IPS-15b (cell line): ENCODE data around the gene TIGD6.
"Not testable (repeated sequence)": the region's sequence is repeated elsewhere in the genome, so short reads cannot be mapped to it uniquely, and the experiment has no call there.

Source experiments
- H3K27me3 ChIP-seq: one replicate; pipeline ENCODE4 v1.6.1; 2013; ENCODE audit warnings: low read length; ENCODE audit not compliant: control insufficient read depth, insufficient read depth
- H3K36me3 ChIP-seq: one replicate; pipeline ENCODE4 v1.6.1; 2013; ENCODE audit warnings: low read length; ENCODE audit not compliant: control insufficient read depth, insufficient read depth
- H3K4me1 ChIP-seq: one replicate; pipeline ENCODE4 v1.6.1; 2013; ENCODE audit warnings: mild to moderate bottlenecking, low read length; ENCODE audit not compliant: control insufficient read depth, insufficient read depth
- H3K4me3 ChIP-seq: one replicate; pipeline ENCODE4 v1.5.1; 2013; ENCODE audit warnings: low read depth, low read length
- H3K9ac ChIP-seq: one replicate; pipeline ENCODE4 v1.6.1; 2013; ENCODE audit warnings: low read depth, mild to moderate bottlenecking, low read length
- H3K9me3 ChIP-seq: one replicate; pipeline ENCODE4 v1.6.1; 2013; ENCODE audit warnings: mild to moderate bottlenecking, low read length; ENCODE audit not compliant: control insufficient read depth, insufficient read depth

Gene TIGD6

DNA sequence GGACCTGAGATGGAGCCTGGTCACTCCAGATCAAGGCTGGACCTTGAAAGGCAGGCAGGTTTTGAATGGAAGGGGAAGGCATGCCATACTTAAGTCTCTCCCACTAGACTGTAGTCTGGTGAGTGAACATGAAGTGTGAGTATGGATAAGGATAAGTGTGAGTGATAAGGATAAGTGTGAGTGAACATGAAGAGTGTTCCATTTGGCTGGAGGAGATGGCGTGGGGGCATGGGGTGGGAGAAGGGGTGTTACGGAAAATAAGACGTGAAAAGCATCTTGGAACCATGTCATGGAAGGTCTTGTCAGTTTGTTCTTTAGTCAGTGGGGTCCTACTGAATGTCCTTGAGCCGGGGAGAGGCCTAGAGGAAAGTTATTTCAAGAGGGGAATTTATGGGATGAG is 32.9 kb upstream of the TIGD6 start:
- Histone ChIP-seq H3K9me3 (no peaks in the 10 kb centered on the region), H3K4me3 (no peak overlapping the region), H3K36me3 (peaks cover 16% of the 10 kb centered on the region), H3K27me3 (no peaks in the 10 kb centered on the region), H3K9ac (no peak overlapping the region), H3K4me1 (no peaks in the 10 kb centered on the region)

DNA sequence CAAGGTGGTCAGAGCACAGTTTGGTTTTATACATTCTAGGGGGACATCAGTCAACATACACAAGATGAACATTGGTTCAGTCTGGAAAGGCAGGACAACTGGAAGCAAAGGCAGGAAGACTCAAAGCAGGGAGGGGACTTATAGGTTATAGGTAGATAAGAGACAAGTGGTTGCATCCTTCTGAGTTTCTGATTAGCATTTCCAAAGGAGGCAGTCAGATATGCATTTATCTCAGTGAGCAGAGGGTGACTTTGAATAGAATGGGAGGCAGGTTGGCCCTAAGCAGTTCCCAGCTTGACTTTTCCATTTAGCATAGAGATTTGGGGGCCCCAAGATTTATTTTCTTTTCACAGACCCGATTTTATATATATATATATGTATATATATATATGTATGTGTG is 27.6 kb upstream of the TIGD6 start:
- H3K36me3 ChIP-seq, result peaks cover 30% of the 10 kb centered on the region
- H3K4me3 ChIP-seq, H3K27me3 ChIP-seq, H3K4me1 ChIP-seq, H3K9me3 ChIP-seq, H3K9ac ChIP-seq: not testable (repeated sequence)

DNA sequence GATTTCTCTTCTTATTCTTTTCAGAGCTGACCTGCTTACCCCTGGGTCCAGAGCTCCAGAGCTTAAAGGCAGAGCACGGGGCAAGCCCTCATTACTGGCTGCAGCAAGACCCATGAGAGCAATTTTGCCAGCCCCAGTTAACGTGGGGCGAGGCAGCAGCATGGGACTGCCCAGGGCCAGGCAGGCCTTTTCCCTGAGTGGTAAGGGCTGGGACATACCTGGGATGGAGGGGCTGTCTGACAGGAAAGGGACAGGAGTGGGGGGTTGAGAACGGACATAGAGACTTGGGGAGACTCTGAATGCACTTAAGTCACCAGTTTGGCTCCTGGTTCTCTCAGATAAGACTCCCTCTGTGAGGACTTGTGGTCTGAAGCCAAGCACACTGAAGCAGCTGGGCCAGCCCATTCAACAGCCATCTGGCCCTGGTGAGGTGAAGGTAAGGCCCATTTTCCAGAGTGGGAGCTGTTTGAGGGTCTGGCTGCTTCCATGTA is 26.3 kb upstream of the TIGD6 start:
- no peaks in the 10 kb centered on the region for H3K9me3 ChIP-seq
- peaks cover 26% of the 10 kb centered on the region for H3K36me3 ChIP-seq
- no peak overlapping the region for H3K9ac ChIP-seq
- no peaks in the 10 kb centered on the region for H3K4me1 ChIP-seq
- H3K27me3 ChIP-seq, result no peaks in the 10 kb centered on the region
- no peak overlapping the region for H3K4me3 ChIP-seq

DNA sequence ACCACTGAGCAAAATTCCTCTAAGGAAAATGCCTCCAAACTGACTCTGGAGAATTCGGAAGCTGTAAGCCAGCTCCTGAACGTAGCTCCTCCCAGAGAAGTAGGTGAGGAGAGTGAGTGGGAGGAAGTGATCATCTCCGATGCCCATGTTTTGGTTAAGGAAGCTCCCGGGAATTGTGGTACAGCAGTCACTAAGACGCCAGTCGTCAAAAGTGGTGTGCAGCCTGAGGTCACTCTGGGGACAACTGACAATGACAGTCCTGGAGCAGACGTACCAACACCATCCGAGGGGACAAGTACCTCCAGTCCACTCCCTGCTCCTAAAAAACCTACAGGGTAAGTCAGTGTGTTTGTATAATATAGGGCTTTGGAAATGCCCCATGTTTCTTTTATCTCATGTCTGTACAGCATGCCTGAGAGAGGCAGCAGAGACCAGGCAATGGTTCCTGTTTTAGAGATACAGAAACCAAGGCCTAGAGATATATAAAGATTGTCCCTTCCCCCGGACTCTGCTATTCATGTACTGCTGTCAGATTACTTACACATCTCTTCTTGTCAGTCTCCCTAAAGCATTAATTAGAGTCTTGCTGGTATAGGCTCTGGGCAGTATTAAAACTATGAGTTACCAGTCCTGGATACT is 24.0 kb upstream of the TIGD6 start:
- Histone ChIP-seq H3K9me3 (no peaks in the 10 kb centered on the region), H3K9ac (no peak overlapping the region), H3K27me3 (no peaks in the 10 kb centered on the region), H3K4me3 (no peak overlapping the region), H3K36me3 (peaks cover 22% of the 10 kb centered on the region), H3K4me1 (no peaks in the 10 kb centered on the region)

DNA sequence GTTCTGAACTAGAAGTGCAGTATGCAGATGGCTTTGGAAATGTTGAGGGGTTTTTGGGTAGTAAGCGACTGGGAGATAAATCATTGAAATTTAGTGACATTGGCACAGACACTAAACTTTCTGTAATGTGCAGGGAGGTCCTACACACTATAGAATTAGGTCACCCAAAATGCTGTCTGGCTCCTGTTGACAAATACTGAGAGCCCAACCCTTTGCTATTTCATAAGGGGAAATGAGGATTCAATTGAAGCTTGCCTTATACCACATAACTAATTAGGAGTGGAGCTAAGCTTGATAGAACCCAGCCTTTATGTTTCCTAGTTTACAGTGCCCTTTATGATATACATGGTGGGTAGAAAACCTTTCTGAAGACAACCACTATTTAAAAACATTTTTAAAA is 22.7 kb upstream of the TIGD6 start:
- peaks cover 25% of the 10 kb centered on the region for H3K36me3 ChIP-seq
- no peaks in the 10 kb centered on the region for H3K4me1 ChIP-seq
- no peaks in the 10 kb centered on the region for H3K27me3 ChIP-seq
- no peaks in the 10 kb centered on the region for H3K9me3 ChIP-seq
- no peak overlapping the region for H3K4me3 ChIP-seq
- no peak overlapping the region for H3K9ac ChIP-seq

DNA sequence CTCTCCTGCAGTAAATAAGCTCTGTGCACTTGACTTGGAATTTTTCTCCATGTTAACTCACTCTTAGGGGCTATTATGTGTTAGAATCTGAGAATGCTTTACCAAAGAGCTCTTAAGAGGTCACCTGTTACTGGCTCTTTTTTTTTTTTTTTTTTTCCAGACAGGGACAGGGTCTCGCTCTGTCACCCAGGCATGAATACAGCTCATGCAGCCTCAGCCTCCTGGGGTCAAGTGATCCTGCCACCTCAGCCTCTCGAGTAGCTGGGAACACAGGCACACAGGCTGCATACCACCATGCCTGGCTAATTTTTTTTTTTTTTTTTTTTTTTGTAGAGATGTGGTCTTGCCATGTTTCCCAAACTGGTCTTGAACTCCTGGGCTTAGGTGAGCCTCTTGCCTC is 22.2 kb upstream of the TIGD6 start:
- H3K4me1 ChIP-seq, result no peaks in the 10 kb centered on the region

DNA sequence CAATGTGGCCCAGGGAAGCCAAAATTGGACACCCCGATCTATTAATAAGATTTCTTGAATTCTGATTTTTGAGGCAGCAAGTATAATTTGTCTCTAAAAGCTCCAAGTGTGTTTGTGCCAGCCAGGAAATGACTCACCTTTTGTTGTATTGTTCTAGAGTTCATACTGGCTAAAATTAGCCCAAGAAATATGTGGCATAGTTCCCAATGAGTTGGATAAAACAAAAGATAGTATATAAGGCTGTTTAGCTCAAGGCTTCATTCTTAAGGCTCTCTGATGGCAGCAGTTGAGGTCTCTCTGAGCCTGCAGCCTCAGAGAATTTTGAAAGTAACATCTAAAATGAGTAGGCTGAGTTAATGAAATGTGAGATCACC is 21.7 kb upstream of the TIGD6 start:
- no peak overlapping the region for H3K4me3 ChIP-seq
- no peak overlapping the region for H3K9ac ChIP-seq
- no peaks in the 10 kb centered on the region for H3K9me3 ChIP-seq
- no peaks in the 10 kb centered on the region for H3K4me1 ChIP-seq
- H3K36me3 ChIP-seq, result peaks cover 24% of the 10 kb centered on the region
- no peaks in the 10 kb centered on the region for H3K27me3 ChIP-seq

More for the DNA sequence above, 22.2 kb upstream of the TIGD6 start:
- peaks cover 25% of the 10 kb centered on the region for H3K36me3 ChIP-seq
- no peak overlapping the region for H3K4me3 ChIP-seq
- H3K27me3 ChIP-seq, result no peaks in the 10 kb centered on the region
- no peak overlapping the region for H3K9ac ChIP-seq
- no peaks in the 10 kb centered on the region for H3K9me3 ChIP-seq

DNA sequence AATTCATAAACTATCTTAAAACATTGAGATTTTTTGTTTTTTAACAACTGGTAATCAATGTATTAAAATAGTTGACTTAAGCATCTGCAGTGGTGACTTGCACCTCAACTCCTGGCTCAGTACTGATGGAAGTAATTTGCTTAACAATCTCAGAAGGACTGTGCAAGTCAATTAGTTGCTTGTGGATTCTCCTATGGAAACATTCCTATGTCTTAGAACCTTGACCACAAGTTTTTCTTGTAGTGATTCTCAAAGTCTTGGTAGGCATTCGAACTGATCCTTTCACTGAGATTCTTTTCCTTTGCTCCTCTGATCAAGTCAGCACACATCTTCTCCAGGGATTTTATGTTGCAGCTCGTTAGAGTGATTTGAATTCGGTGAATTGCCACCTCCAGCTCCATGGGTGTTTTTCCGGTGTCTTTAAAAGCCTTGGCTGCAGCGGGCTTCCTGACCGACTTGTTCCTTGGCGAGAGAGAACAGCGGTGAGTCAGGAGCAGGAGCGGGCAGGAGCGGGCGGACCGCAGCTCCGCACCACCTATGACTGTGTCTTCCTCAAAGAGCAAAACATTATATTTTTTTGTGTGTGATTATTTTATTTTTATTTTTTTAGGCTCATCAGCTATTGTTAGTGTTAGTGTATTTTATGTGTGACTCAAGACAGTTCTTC is 21.2 kb upstream of the TIGD6 start:
- Histone ChIP-seq H3K4me3 (no peak overlapping the region), H3K4me1 (no peaks in the 10 kb centered on the region), H3K36me3 (peaks cover 19% of the 10 kb centered on the region), H3K27me3 (no peaks in the 10 kb centered on the region), H3K9me3 (no peaks in the 10 kb centered on the region), H3K9ac (no peak overlapping the region)

DNA sequence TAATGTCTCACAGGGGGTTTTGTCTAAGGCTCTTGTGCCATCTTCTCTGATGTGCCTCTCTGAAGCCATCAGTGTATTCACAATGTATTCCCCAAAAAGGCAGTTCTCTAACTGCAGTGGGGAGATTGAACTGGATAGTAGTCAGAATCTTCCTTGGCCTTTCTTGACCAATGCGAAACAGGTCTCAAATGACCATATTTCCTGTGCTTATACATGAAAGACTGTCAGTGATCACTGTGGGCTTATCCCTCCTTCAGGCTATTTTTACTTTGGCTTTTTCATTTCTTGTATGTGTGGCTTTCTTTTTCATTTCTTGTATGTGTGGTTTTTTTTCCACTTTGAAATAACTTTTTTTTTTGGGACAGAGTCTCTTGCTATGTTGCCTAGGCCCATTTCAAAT is 19.8 kb upstream of the TIGD6 start:
- no peaks in the 10 kb centered on the region for H3K27me3 ChIP-seq
- peaks cover 17% of the 10 kb centered on the region for H3K36me3 ChIP-seq
- H3K4me3 ChIP-seq, result no peak overlapping the region
- H3K4me1 ChIP-seq, result no peaks in the 10 kb centered on the region
- H3K9ac ChIP-seq, result no peak overlapping the region
- no peaks in the 10 kb centered on the region for H3K9me3 ChIP-seq

DNA sequence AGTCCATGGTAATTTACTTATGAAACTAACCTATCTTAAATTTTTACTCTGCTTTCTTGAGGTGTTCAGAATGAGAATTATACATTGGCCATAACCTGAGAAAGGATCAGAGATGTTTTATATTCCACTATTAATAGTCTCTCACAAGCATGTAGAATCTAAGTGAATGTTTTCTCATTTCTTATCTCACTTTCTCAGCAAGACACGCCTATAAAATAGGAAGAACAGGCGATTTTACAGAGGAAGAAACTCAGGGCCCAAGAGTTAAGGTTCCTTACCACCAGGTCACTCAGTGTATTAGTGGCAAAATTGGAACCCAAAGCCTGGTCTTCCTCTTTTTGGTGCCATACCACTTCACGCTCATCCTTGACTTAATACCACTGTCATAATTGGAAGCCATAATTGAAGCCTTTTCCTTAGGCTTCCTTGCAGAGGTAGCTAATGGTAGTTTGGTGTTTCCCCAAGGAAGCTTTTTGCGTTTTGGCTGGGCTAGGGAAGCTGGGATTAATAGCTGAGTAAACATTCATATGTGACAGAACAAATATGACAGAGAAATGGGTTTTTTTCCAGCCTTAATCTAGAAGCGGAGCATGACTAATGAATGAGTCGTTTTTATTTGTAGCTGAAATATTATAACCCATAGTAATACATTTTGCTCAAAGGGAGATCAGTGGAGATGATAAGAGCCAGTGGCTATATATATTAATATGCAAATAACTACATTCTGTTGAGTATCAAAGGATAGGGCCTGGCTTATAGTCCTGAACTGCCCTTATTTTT is 17.0 kb upstream of the TIGD6 start:
- no peak overlapping the region for H3K4me3 ChIP-seq
- peaks cover 3% of the 10 kb centered on the region for H3K9me3 ChIP-seq
- no peaks in the 10 kb centered on the region for H3K4me1 ChIP-seq
- no peak overlapping the region for H3K9ac ChIP-seq
- no peaks in the 10 kb centered on the region for H3K27me3 ChIP-seq
- peaks cover 17% of the 10 kb centered on the region for H3K36me3 ChIP-seq

DNA sequence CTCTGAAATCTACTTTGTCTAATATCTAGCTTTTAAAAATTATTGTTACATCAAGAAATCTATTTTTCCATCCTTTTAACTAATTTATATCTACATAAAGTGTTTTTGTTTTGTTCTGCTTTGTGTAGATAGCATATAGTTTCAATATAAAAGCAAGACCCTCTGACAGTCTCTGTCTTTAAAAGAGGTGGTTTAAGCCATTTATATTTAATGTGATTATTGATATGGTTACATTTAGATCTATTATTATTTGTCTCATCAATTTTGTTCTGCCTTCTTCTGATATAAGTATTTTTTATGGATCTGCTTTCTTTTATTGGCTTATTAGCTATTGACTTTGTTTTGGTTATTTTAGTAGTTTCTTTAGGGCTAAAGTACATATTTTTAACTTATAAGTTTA is 16.1 kb upstream of the TIGD6 start:
- H3K9me3 ChIP-seq, result peaks cover 3% of the 10 kb centered on the region
- no peaks in the 10 kb centered on the region for H3K4me1 ChIP-seq
- H3K9ac ChIP-seq, result no peak overlapping the region
- H3K36me3 ChIP-seq, result peaks cover 18% of the 10 kb centered on the region
- no peaks in the 10 kb centered on the region for H3K27me3 ChIP-seq
- no peak overlapping the region for H3K4me3 ChIP-seq

DNA sequence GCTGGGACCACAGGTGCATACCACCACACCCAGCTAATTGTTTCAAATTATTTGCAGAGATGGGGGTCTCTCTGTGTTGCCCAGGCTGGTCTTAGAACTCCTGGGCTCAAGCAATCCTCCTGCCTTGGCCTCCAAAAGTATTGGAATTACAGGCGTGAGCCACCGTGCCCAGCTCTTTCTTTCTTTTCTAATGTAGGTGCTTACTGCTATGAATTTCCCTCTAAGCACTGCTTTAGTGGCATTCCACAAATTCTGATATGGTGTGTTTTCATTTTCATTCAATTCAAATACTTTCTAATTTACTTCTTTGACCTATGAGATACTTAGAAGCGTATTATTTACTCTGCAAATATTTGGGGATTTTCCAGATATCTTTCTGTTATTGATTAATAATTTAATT is 15.0 kb upstream of the TIGD6 start:
- H3K36me3 ChIP-seq, result peaks cover 25% of the 10 kb centered on the region

More for the DNA sequence above, 15.0 kb upstream of the TIGD6 start:
- no peak overlapping the region for H3K9ac ChIP-seq
- H3K9me3 ChIP-seq, result peaks cover 3% of the 10 kb centered on the region
- no peak overlapping the region for H3K4me3 ChIP-seq
- no peaks in the 10 kb centered on the region for H3K27me3 ChIP-seq
- no peaks in the 10 kb centered on the region for H3K4me1 ChIP-seq
